Measurements from ENCODE around the gene GRIFIN. TPM values are rescaled to one million over a fixed set of nuclear protein-coding genes. Genes with fewer than 3 reads are reported as not detected.

GRIFIN gene
- total RNA-seq, 2 donors from 2014 or later: not detected

- Histone ChIP-seq H3K4me3 (no peak overlapping the region), H3K27me3 (replicated peaks; ENCODE audit: insufficient read depth) (no peaks in the 10 kb centered on the region), H3K36me3 (no peaks in the 10 kb centered on the region), H3K4me1 (replicated peaks) (peaks cover 10% of the 10 kb centered on the region), H3K27ac (peak overlapping the region; percentile 27 to 38), H3K9me3 (no peaks in the 10 kb centered on the region)
- TF ChIP-seq CTCF (IDR thresholded peaks at IDR 0.05) (no peak), POLR2AphosphoS5 (IDR thresholded peaks at IDR 0.05) (peak; percentile 88), POLR2A (IDR thresholded peaks at IDR 0.05) (no peak)
- intact Hi-C loops (cut with DNase I): no loop called here
- DNase-seq (ENCODE audit: low spot score): peak; percentile 88
- WGBS: 41% methylated on average over 21 of the region's 21 CpGs
Observed at GRCh38 chr7:2440608-2441245, 35.5 kb downstream of the GRIFIN start.

GRCh38 chr7:2438775-2439174, 37.4 kb downstream of the GRIFIN start:
- no peak for TF ChIP-seq POLR2A (IDR thresholded peaks at IDR 0.05)
- no peak for TF ChIP-seq CTCF (IDR thresholded peaks at IDR 0.05)
- no peak for TF ChIP-seq POLR2AphosphoS5 (IDR thresholded peaks at IDR 0.05)
- peak overlapping the region; percentile 34 to 46 for H3K27ac ChIP-seq
- DNase-seq (ENCODE audit: low spot score): no peak
- intact Hi-C loops (cut with DNase I): no loop called here
- H3K36me3 ChIP-seq: no peaks in the 10 kb centered on the region
- H3K9me3 ChIP-seq: no peaks in the 10 kb centered on the region
- peaks cover 10% of the 10 kb centered on the region for H3K4me1 ChIP-seq (replicated peaks)
- no peak overlapping the region for H3K4me3 ChIP-seq
- no peaks in the 10 kb centered on the region for H3K27me3 ChIP-seq (replicated peaks; ENCODE audit: insufficient read depth)
- 93% methylated on average over 13 of the region's 13 CpGs for WGBS

DNA sequence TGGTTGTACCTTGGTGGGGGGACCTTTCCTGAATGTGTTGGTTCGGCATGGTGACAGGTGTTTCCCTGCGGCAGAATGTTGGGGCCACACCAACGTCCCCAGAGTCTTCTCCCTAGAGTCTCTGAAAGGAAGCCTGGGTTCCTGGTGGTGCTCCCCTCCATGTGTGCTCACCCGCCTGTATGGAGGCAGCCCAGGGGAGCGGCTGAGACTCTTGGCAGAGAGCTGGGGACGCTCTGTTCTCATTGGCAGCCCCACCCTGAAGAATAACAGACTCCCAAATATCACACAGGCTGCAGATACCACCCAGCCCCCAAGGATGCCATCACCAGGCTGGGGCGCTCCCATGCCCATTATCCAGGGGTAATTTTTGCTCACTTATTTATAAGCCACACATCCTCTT, 38.0 kb downstream of the GRIFIN start:
- H3K36me3 ChIP-seq: no peaks in the 10 kb centered on the region
- H3K27me3 ChIP-seq (replicated peaks; ENCODE audit: insufficient read depth): no peaks in the 10 kb centered on the region
- peaks cover 10% of the 10 kb centered on the region for H3K4me1 ChIP-seq (replicated peaks)
- TF ChIP-seq POLR2AphosphoS5 (IDR thresholded peaks at IDR 0.05): peak; percentile 49
- TF ChIP-seq POLR2A (IDR thresholded peaks at IDR 0.05): no peak
- TF ChIP-seq CTCF (IDR thresholded peaks at IDR 0.05): no peak
- DNase-seq (ENCODE audit: low spot score): no peak
- WGBS: 74% methylated on average over 7 of the region's 7 CpGs
- intact Hi-C loops (cut with DNase I): no loop called here
- H3K4me3 ChIP-seq: no peak overlapping the region
- no peaks in the 10 kb centered on the region for H3K9me3 ChIP-seq
- H3K27ac ChIP-seq: peak overlapping the region; percentile 34 to 46

DNA sequence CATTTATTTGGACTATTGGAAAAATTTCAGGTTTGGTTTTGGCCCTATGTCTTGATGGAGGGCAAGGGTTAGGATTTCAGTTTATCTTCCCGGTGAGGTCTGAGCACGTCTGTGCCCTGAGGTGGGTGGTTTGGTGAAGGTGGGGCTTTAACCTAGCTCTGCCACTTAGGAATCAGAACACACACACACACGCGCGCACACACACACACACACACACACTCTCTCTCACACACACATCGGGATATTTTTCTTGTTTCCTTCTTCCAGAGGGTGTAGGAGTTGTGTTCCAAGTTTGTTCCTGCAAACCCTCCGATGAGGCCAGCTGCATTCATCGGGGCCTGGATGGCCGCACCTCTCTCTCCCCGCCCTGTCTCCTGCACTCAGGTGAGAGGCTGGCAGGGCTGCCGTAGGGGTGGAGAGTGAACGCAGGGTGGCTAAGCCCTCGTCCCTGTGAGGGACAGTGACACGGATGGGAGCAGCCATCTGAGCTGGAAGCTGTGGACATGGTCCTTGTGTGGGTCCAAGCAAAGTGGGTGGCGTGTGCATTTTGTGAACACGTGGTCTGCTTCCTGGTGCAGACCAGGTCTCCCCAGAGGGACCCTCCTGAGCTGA, 38.6 kb downstream of the GRIFIN start:
- Histone ChIP-seq H3K4me3 (no peak overlapping the region), H3K4me1 (replicated peaks) (peaks cover 10% of the 10 kb centered on the region), H3K27me3 (replicated peaks; ENCODE audit: insufficient read depth) (no peaks in the 10 kb centered on the region), H3K27ac (peak overlapping the region; percentile 5 to 46), H3K36me3 (no peaks in the 10 kb centered on the region), H3K9me3 (no peaks in the 10 kb centered on the region)
- TF ChIP-seq POLR2AphosphoS5 (IDR thresholded peaks at IDR 0.05): no peak
- no peak for TF ChIP-seq CTCF (IDR thresholded peaks at IDR 0.05)
- no peak for DNase-seq (ENCODE audit: low spot score)
- intact Hi-C loops (cut with DNase I): no loop called here
- 50% methylated on average over 14 of the region's 16 CpGs for WGBS

DNA sequence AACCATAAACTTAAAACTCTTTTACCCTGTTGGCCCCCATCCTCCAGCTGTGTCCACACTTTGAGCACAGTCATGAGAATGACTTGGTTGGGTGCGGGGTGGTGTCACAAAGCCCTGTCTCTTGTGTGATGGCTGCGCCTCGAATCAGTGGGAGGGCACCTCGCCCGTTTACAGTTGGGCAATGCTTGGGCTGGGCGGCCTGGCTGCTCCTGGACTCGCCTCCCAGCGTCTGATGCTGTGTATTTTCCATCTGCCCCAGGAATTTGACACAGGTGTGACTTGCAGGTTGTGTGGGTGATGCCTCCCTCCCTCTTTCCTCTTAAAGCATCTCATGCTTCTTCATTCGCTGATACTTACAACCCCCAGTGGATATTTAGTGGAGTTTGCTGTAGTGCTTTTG, 39.1 kb downstream of the GRIFIN start:
- WGBS: 64% methylated on average over 9 of the region's 9 CpGs
- Histone ChIP-seq H3K4me3 (no peak overlapping the region), H3K9me3 (no peaks in the 10 kb centered on the region), H3K27me3 (replicated peaks; ENCODE audit: insufficient read depth) (no peaks in the 10 kb centered on the region), H3K36me3 (no peaks in the 10 kb centered on the region), H3K4me1 (replicated peaks) (peaks cover 10% of the 10 kb centered on the region), H3K27ac (no peak overlapping the region)
- no peak for DNase-seq (ENCODE audit: low spot score)
- no peak for TF ChIP-seq POLR2A (IDR thresholded peaks at IDR 0.05)
- TF ChIP-seq POLR2AphosphoS5 (IDR thresholded peaks at IDR 0.05): no peak
- TF ChIP-seq CTCF (IDR thresholded peaks at IDR 0.05): no peak
- intact Hi-C loops (cut with DNase I): no loop called here
